Activated B cell treated with CpG ODN at 0.5 μM for 24 hours (primary cell): Measurements from ENCODE around the gene DLG1. TPM values are rescaled to one million over a fixed set of nuclear protein-coding genes. Genes with fewer than 3 reads are reported as not detected.

Experiments used
- ATAC-seq: fragments of 200-7000 bp; cut with Tn5 transposase; one replicate; pipeline ENCODE4 v1.10.0; 2021; ENCODE audit warnings: low read depth, mild to moderate bottlenecking, moderate library complexity
- CTCF ChIA-PET: fragments of 350-600 bp; sonication (Branson Sonifier 250); formaldehyde crosslinking; loops from one replicate; lab custom pipeline; 2021; ENCODE audit warnings: antibody characterized with exemption; lab: Charles Lee
- POLR2A ChIA-PET: fragments of 350-600 bp; sonication (Branson Sonifier 250); formaldehyde crosslinking; loops from one replicate; lab custom pipeline; 2021; ENCODE audit warnings: antibody characterized with exemption; lab: Charles Lee
- DNase-seq: peaks from one replicate; pipeline ENCODE4 v3.0.0; 2022
- H3K27ac Mint-ChIP-seq: one replicate; pipeline ENCODE4 v1.8.0; 2020; ENCODE audit warnings: mixed read lengths
- H3K27me3 Mint-ChIP-seq: one replicate; pipeline ENCODE4 v1.8.0; 2021; ENCODE audit warnings: mixed read lengths
- H3K36me3 Mint-ChIP-seq: one replicate; pipeline ENCODE4 v1.8.0; 2021; ENCODE audit warnings: low read depth, mixed read lengths
- H3K4me1 Mint-ChIP-seq: one replicate; pipeline ENCODE4 v1.8.0; 2021; ENCODE audit warnings: mixed read lengths
- H3K4me3 Mint-ChIP-seq: one replicate; pipeline ENCODE4 v1.8.0; 2020; ENCODE audit warnings: mild to moderate bottlenecking, mixed read lengths
- H3K9me3 Mint-ChIP-seq: one replicate; pipeline ENCODE4 v1.8.0; 2020; ENCODE audit warnings: mixed read lengths
- CTCF ChIP-seq: fragments of 200-600 bp; IDR thresholded peaks from one replicate; pipeline ENCODE4 v1.8.0; 2022; ENCODE audit warnings: antibody characterized with exemption, mild to moderate bottlenecking
- intact Hi-C: fragments of 100-400 bp; cut with micrococcal nuclease; formaldehyde crosslinking; loops from one replicate; pipeline ENCODE4 v1.15.1; 2024
- total RNA-seq: library from RNA; stranded (reverse); gene quantifications from 2 replicates; pipeline ENCODE4 v1.2.3, GENCODE V29; 2022

Gene DLG1
- total RNA-seq, 1 donor from 2014 or later, result 102 TPM

GRCh38 chr3:197320582-197320981, 22.2 kb upstream of the DLG1 start:
- DNase-seq (no peak), ATAC-seq (no peak)
- no peak overlapping the region for H3K27ac Mint-ChIP-seq
- H3K9me3 Mint-ChIP-seq, result peaks cover 4% of the 10 kb centered on the region
- TF ChIP-seq CTCF, result no peak
- H3K27me3 Mint-ChIP-seq, result peaks cover 40% of the 10 kb centered on the region
- ChIA-PET POLR2A (no interaction called here), CTCF (no interaction called here)
- intact Hi-C loops, result no loop called here
- H3K4me3 Mint-ChIP-seq, result no peak overlapping the region
- H3K4me1 Mint-ChIP-seq, result no peaks in the 10 kb centered on the region
- no peaks in the 10 kb centered on the region for H3K36me3 Mint-ChIP-seq

GRCh38 chr3:197317250-197317963, 19.0 kb upstream of the DLG1 start:
- ChIA-PET CTCF (interaction anchor here (1.0 kb wide), 1 partner anchor 61 kb away, joined by 4 read pairs; no protein-coding TSS in a partner anchor), POLR2A (no interaction called here)
- Mint-ChIP-seq H3K4me3 (no peak overlapping the region), H3K27me3 (peaks cover 40% of the 10 kb centered on the region), H3K27ac (no peak overlapping the region), H3K9me3 (peaks cover 6% of the 10 kb centered on the region), H3K4me1 (no peaks in the 10 kb centered on the region), H3K36me3 (no peaks in the 10 kb centered on the region)
- TF ChIP-seq CTCF, result no peak
- ATAC-seq (no peak), DNase-seq (no peak)
- intact Hi-C loops, result no loop called here

- H3K9me3 Mint-ChIP-seq, result peaks cover 4% of the 10 kb centered on the region
- ChIA-PET CTCF (interaction anchor here (1.2 kb wide), 1 partner anchor 88 kb away, joined by 3 read pairs; no protein-coding TSS in a partner anchor), POLR2A (no interaction called here)
- no peak overlapping the region for H3K27ac Mint-ChIP-seq
- intact Hi-C loops, result no loop called here
- DNase-seq, result no peak
- no peak for TF ChIP-seq CTCF
- ATAC-seq, result no peak
- peaks cover 20% of the 10 kb centered on the region for H3K27me3 Mint-ChIP-seq
- H3K4me1 Mint-ChIP-seq, result peaks cover 21% of the 10 kb centered on the region
- H3K36me3 Mint-ChIP-seq, result no peaks in the 10 kb centered on the region
- H3K4me3 Mint-ChIP-seq, result no peak overlapping the region
Measured at GRCh38 chr3:197312431-197312830, 14.0 kb upstream of the DLG1 start.

GRCh38 chr3:197311591-197311990, 13.2 kb upstream of the DLG1 start:
- Mint-ChIP-seq H3K9me3 (peaks cover 4% of the 10 kb centered on the region), H3K27ac (no peak overlapping the region), H3K4me1 (peaks cover 21% of the 10 kb centered on the region), H3K27me3 (peaks cover 20% of the 10 kb centered on the region), H3K4me3 (no peak overlapping the region), H3K36me3 (no peaks in the 10 kb centered on the region)
- TF ChIP-seq CTCF, result no peak
- ChIA-PET POLR2A (no interaction called here), CTCF (no interaction called here)
- intact Hi-C loops, result no loop called here
- ATAC-seq (no peak), DNase-seq (no peak)

DNA sequence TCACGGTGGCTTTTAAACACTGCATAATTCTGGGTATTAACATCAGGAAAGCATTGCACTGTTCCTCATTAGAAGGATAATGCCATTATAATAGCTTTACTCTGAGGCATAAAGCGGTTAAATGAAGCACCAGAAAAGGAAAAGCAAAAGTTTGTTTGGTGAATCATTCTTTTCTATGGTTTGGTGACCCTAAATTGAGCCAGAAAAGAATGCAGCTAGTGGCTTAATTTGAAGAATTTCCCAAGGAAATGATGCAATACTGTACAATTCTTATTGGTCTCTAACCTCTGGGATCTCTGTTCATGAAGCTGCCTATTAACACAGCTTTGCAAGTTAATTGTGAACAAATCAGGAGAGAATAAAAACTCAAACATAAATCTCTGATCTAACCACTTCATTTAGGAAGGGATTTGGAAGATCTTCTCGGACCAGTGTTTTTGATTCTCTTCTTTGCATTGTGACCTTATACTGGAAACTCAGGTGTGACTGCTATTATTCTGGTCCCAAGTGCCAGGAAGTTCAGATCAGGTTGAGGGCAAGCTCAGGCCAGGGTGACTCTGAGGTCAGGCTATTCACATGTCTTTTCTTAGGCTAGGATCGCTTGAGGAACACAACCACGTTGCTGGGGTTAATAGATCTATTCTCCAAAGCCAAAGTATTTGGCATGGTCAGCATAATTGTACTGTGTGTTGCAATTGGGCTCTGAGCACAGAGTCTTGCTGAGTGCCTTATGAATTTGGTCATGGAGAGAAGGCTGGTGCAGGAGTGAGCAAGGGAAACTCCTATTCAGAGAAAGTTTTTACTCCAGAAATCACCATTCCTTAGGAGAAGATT, 11.3 kb upstream of the DLG1 start:
- peaks cover 24% of the 10 kb centered on the region for H3K4me1 Mint-ChIP-seq
- intact Hi-C loops, result no loop called here
- no peak for TF ChIP-seq CTCF
- H3K4me3 Mint-ChIP-seq, result no peak overlapping the region
- H3K9me3 Mint-ChIP-seq, result peaks cover 4% of the 10 kb centered on the region
- no peaks in the 10 kb centered on the region for H3K36me3 Mint-ChIP-seq
- ATAC-seq, result no peak
- POLR2A ChIA-PET, result interaction anchor here (0.6 to 0.9 kb wide), 2 partner anchors 12 to 629 kb away, joined by 3 to 7 read pairs; no protein-coding TSS in a partner anchor
- CTCF ChIA-PET, result no interaction called here
- DNase-seq, result no peak
- peaks cover 12% of the 10 kb centered on the region for H3K27me3 Mint-ChIP-seq
- H3K27ac Mint-ChIP-seq, result peak overlapping the region; percentile 32
